GM23248 (cell line): ENCODE results near the gene KNG1.

Experiments
- EZH2 ChIP-seq: fragments of 200-600 bp; sonication (generic); IDR thresholded peaks from 2 replicates; pipeline ENCODE4 v1.6.1; 2018; ENCODE audit warnings: antibody characterized with exemption, mild to moderate bottlenecking; ENCODE audit not compliant: insufficient read depth, poor library complexity, severe bottlenecking
- EZH2phosphoT487 ChIP-seq: fragments of 200-600 bp; sonication (generic); IDR thresholded peaks from 2 replicates; pipeline ENCODE4 v1.6.1; 2018; ENCODE audit warnings: antibody characterized with exemption, moderate library complexity, mild to moderate bottlenecking, low read depth; ENCODE audit not compliant: insufficient read depth

GRCh38 chr3:186788482-186789370, 71.6 kb downstream of the KNG1 start:
- TF ChIP-seq EZH2 (no peak), EZH2phosphoT487 (no peak)
